Measurements from ENCODE around the gene CNNM4. TPM values are rescaled to one million over a fixed set of nuclear protein-coding genes. Genes with fewer than 3 reads are reported as not detected.
A peak's percentile ranks its signal among the peaks of the same experiment; 100 is the strongest.

CNNM4 gene
- total and polyA plus RNA-seq, 7 donors: 2.3 to 36.7 (median 6.6) TPM

GRCh38 chr2:96811917-96812316, 51.2 kb downstream of the CNNM4 start:
- DNase-seq: peak; percentile 88
- 16 to 48% methylated on average over 3 of the region's 3 CpGs for WGBS, 2 donors
- intact Hi-C loops (cut with DNase I): loop anchor here (10.0 kb wide), 1 partner anchor 177 kb away; the partner anchor contains the start of gene KANSL3

GRCh38 chr2:96813656-96814055, 53.0 kb downstream of the CNNM4 start:
- intact Hi-C loops (cut with DNase I): loop anchor here (10.0 kb wide), 1 partner anchor 179 kb away; the partner anchor contains the start of gene KANSL3

More at GRCh38 chr2:96811917-96812316, 51.2 kb downstream of the CNNM4 start:
- Histone ChIP-seq H3K4me1 (peaks cover 0 to 14% (median 3%) of the 10 kb centered on the region in 4 donors), H3K36me3 (peaks cover 0 to 21% (median 5%) of the 10 kb centered on the region in 4 donors), H3K4me3 (no peak overlapping the region), H3K27ac (peak overlapping the region in 1 of 4 donors; percentile 22), H3K27me3 (no peaks in the 10 kb centered on the region), H3K9me3 (no peaks in the 10 kb centered on the region)
- TF ChIP-seq POLR2A (IDR thresholded peaks at IDR 0.05) (no peak), EP300 (IDR thresholded peaks at IDR 0.05) (no peak), POLR2AphosphoS5 (IDR thresholded peaks at IDR 0.05) (peak in 2 of 4 donors; percentile 26 to 34), CTCF (IDR thresholded peaks at IDR 0.05) (no peak)

GRCh38 chr2:96815326-96816126, 54.8 kb downstream of the CNNM4 start:
- WGBS, 2 donors: 1% methylated on average over 60 of the region's 60 CpGs
- Histone ChIP-seq H3K9me3 (no peaks in the 10 kb centered on the region), H3K27ac (peak overlapping the region; percentile 85 to 96 (median 96)), H3K27me3 (no peaks in the 10 kb centered on the region), H3K36me3 (peaks cover 0 to 2% (median 0%) of the 10 kb centered on the region in 4 donors), H3K4me1 (peaks cover 0 to 48% (median 39%) of the 10 kb centered on the region in 4 donors), H3K4me3 (peak overlapping the region; percentile 60 to 88 (median 68))
- intact Hi-C loops (cut with DNase I): loop anchor here (1.0 to 10.0 kb wide), 6 partner anchors 42 to 297 kb away; partner anchors contain the start of genes ANKRD36, ANKRD39, CNNM4 and KANSL3
- TF ChIP-seq POLR2A (IDR thresholded peaks at IDR 0.05): no peak
- TF ChIP-seq EP300 (IDR thresholded peaks at IDR 0.05): no peak
- TF ChIP-seq POLR2AphosphoS5 (IDR thresholded peaks at IDR 0.05): no peak
- no peak for TF ChIP-seq CTCF (IDR thresholded peaks at IDR 0.05)
- no peak for DNase-seq

More at GRCh38 chr2:96813656-96814055, 53.0 kb downstream of the CNNM4 start:
- no peak overlapping the region for H3K27ac ChIP-seq
- H3K27me3 ChIP-seq: no peaks in the 10 kb centered on the region
- DNase-seq: no peak
- no peak overlapping the region for H3K4me3 ChIP-seq
- H3K36me3 ChIP-seq: peaks cover 0 to 19% (median 5%) of the 10 kb centered on the region in 4 donors
- H3K9me3 ChIP-seq: no peaks in the 10 kb centered on the region
- WGBS, 2 donors: 26 to 73% methylated on average over 4 of the region's 4 CpGs
- H3K4me1 ChIP-seq: peaks cover 0 to 29% (median 20%) of the 10 kb centered on the region in 4 donors
- TF ChIP-seq EP300 (IDR thresholded peaks at IDR 0.05) (no peak), POLR2AphosphoS5 (IDR thresholded peaks at IDR 0.05) (no peak), CTCF (IDR thresholded peaks at IDR 0.05) (no peak)

- 0 to 1% methylated on average over 103 of the region's 103 CpGs for WGBS, 2 donors
- no peak for TF ChIP-seq EP300 (IDR thresholded peaks at IDR 0.05)
- TF ChIP-seq POLR2AphosphoS5 (IDR thresholded peaks at IDR 0.05): peak; percentile 67 to 95 (median 92)
- TF ChIP-seq CTCF (IDR thresholded peaks at IDR 0.05): peak; percentile 31 to 77 (median 63)
- TF ChIP-seq POLR2A (IDR thresholded peaks at IDR 0.05): peak in 1 of 2 donors; percentile 46
- no peaks in the 10 kb centered on the region for H3K27me3 ChIP-seq
- H3K4me1 ChIP-seq: peaks cover 0 to 55% (median 45%) of the 10 kb centered on the region in 4 donors
- peak; percentile 98 for DNase-seq
- intact Hi-C loops (cut with DNase I): loop anchor here (1.0 to 10.0 kb wide), 6 partner anchors 41 to 297 kb away; partner anchors contain the start of genes ANKRD36, ANKRD39, CNNM4 and KANSL3
- H3K9me3 ChIP-seq: no peaks in the 10 kb centered on the region
- H3K27ac ChIP-seq: peak within 1 kb of the TSS; percentile 85 to 96 (median 96)
- peak within 1 kb of the TSS; percentile 60 to 88 (median 68) for H3K4me3 ChIP-seq
- no peaks in the 10 kb centered on the region for H3K36me3 ChIP-seq
Measured at GRCh38 chr2:96816127-96816835, 55.6 kb downstream of the CNNM4 start, which contains the start of gene CNNM3. Gene CNNM3, plus strand, starts transcription at chr2:96816268. Its CDS starts 10 bp downstream, at chr2:96816278.

Data from sigmoid colon (tissue), 7 donors.